ENCODE measurements around the gene RNASEH2C.
"Not testable (repeated sequence)": the region's sequence is repeated elsewhere in the genome, so short reads cannot be mapped to it uniquely, and the experiment has no call there.

RNASEH2C gene
- long read RNA-seq, donor 1, transcript RNASEH2C-201 (4 exons, 2,794 nt) = major isoform, 101 of 114 reads
- long read RNA-seq, donor 1, transcript RNASEH2C-203 (3 exons, 2,798 nt) = minor isoform, 8 of 114 reads
- long read RNA-seq, donor 1, partial matches to known transcripts = 0 of 114 reads
- long read RNA-seq, donor 1, other reads (novel, unspliced or antisense) = 0 of 114 reads
- long read RNA-seq, donor 2, transcript RNASEH2C-203 (3 exons, 2,798 nt) = minor isoform, 11 of 59 reads
- long read RNA-seq, donor 2, transcript RNASEH2C-201 (4 exons, 2,794 nt) = major isoform, 41 of 59 reads
- long read RNA-seq, donor 2, partial matches to known transcripts = 0 of 59 reads
- long read RNA-seq, donor 2, other reads (novel, unspliced or antisense) = 0 of 59 reads
- long read RNA-seq, donor 3, transcript RNASEH2C-201 (4 exons, 2,794 nt) = major isoform, 18 of 46 reads
- long read RNA-seq, donor 3, transcript RNASEH2C-209 (2 exons, 2,643 nt) = minor isoform, 5 of 46 reads
- long read RNA-seq, donor 3, partial matches to known transcripts = 19 of 46 reads
- long read RNA-seq, donor 3, other reads (novel, unspliced or antisense) = 0 of 46 reads
- long read RNA-seq, donor 4, transcript RNASEH2C-203 (3 exons, 2,798 nt) = minor isoform, 10 of 50 reads
- long read RNA-seq, donor 4, transcript RNASEH2C-201 (4 exons, 2,794 nt) = major isoform, 33 of 50 reads
- long read RNA-seq, donor 4, partial matches to known transcripts = 5 of 50 reads
- long read RNA-seq, donor 4, other reads (novel, unspliced or antisense) = 0 of 50 reads
- long read RNA-seq, donor 5, transcript RNASEH2C-201 (4 exons, 2,794 nt) = major isoform, 51 of 66 reads
- long read RNA-seq, donor 5, transcript RNASEH2C-203 (3 exons, 2,798 nt) = minor isoform, 9 of 66 reads
- long read RNA-seq, donor 5, partial matches to known transcripts = 0 of 66 reads
- long read RNA-seq, donor 5, other reads (novel, unspliced or antisense) = 0 of 66 reads
- long read RNA-seq, donor 6, transcript RNASEH2C-203 (3 exons, 2,798 nt) = minor isoform, 6 of 68 reads
- long read RNA-seq, donor 6, transcript RNASEH2C-209 (2 exons, 2,643 nt) = minor isoform, 5 of 68 reads
- long read RNA-seq, donor 6, transcript RNASEH2C-201 (4 exons, 2,794 nt) = major isoform, 55 of 68 reads
- long read RNA-seq, donor 6, partial matches to known transcripts = 0 of 68 reads
- long read RNA-seq, donor 6, other reads (novel, unspliced or antisense) = 0 of 68 reads
- long read RNA-seq, donor 7, transcript RNASEH2C-201 (4 exons, 2,794 nt) = major isoform, 67 of 84 reads
- long read RNA-seq, donor 7, transcript RNASEH2C-203 (3 exons, 2,798 nt) = minor isoform, 9 of 84 reads
- long read RNA-seq, donor 7, partial matches to known transcripts = 0 of 84 reads
- long read RNA-seq, donor 7, other reads (novel, unspliced or antisense) = 0 of 84 reads
- long read RNA-seq, donor 8, transcript RNASEH2C-201 (4 exons, 2,794 nt) = major isoform, 42 of 54 reads
- long read RNA-seq, donor 8, transcript RNASEH2C-203 (3 exons, 2,798 nt) = minor isoform, 6 of 54 reads
- long read RNA-seq, donor 8, transcript RNASEH2C-209 (2 exons, 2,643 nt) = minor isoform, 6 of 54 reads
- long read RNA-seq, donor 8, partial matches to known transcripts = 0 of 54 reads
- long read RNA-seq, donor 8, other reads (novel, unspliced or antisense) = 0 of 54 reads

DNA sequence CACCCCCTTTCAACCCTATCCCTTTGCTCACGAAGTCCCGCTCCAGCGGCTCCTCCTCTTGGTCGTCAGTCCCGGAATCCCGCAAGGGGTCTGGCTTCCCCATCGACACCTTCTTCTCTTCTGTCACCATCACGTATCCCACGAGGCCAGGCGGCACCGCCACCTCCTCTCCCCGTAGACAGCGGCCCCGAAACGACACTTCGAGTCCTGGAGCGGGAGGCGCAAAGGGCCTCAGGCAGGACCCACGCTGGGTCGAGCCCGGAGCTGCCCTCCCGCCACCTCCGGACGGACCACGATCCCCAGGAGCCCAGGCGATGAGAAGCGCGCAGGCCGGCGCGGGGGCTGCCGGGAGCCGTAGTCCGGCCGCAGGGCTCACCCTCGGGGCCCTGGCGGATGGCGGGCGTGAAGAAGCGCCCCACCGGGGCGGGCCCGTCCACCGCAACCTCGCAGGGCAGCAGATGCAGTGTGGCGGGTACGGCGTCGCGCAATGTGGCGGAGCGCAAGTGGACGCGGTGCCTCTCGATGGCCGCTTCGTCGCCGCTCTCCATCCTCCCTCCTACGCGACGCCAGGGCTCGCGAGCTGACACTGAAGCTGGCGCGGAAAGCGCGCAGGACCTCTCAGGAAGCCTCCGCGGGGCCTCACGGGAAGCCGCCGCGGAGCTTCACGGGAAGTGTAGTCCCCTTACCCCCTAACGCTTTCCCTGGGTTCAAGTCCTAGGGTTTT is at the start of gene RNASEH2C:
RNASEH2C (minus strand) TSS at position 588 of the 724 bp plus-strand sequence; CDS start at position 548, 40 bp downstream.
- peak; percentile 97 for DNase-seq

DNA sequence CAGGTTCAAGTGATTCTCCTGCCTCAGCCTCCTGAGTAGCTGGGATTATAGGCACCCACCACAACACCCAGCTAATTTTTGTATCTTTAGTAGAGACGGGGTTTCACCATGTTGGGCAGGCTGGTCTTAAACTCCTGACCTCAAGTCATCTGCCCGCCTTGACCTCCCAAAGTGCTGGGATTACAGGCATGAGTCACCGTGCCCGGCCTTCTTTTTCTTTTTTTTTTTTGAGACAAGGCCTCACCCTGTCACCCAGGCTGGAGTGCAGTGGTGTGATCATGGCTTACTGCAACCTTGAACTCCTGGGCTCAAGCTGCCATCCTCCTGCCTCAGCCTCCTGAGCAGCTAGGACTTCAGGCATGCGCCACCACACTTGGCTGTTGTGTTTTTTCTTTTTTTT is 47.2 kb upstream of the RNASEH2C start:
- DNase-seq = not testable (repeated sequence)

DNA sequence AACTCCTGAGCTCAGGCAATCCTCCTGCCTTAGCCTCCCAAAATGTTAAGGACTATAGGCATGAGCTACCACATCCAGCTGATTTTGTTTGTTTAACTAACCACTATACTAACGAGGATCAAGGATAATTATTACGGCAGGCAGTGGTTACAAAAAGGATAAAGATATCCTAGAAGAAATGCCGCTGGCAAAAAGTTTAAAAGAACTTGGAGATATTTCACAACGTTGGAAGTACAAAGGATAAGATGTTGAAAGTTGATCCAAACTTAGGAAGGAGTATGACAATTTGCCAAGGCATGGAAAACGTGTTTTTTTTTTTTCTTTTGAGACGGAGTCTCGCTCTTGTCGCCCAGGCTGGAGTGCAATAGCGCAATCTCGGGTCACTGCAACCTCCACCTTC is 46.8 kb upstream of the RNASEH2C start:
- no peak for DNase-seq

DNA sequence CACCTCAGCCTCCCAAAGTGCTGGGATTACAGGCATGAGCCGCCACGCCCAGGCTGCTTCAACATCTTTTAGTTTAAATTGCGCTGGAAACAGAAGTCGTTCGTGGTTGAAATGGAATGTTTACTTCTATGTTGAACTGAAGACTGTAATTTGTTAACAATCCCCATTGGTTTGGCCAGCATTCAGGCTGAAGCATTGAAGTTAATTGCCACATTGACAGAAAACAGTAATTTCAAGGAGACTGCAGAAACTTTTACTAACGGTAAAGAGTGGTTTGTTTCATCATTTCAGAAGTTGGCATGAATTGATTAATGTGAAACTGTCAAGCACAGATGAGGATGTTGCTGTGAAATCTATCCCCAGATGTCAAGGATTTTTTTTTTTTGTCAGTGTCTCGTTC is 45.9 kb upstream of the RNASEH2C start:
- DNase-seq = no peak

- DNase-seq = peak; percentile 28
Observed at GRCh38 chr11:65764434-65764833, 43.8 kb upstream of the RNASEH2C start.

DNA sequence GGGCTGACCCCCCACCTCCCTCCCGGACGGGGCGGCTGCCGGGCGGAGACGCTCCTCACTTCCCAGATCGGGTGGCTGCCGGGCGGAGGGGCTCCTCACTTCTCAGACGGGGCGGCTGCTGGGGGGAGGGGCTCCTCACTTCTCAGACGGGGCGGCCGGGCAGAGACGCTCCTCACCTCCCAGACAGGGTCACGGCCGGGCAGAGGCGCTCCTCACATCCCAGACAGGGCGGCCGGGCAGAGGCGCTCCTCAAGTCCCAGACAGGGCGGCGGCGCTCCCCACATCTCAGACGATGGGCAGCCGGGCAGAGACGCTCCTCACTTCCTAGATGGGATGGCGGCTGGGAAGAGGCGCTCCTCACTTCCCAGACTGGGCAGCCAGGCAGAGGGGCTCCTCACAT is 42.2 kb upstream of the RNASEH2C start:
- DNase-seq = not testable (repeated sequence)

GRCh38 chr11:65762169-65762568 is 41.6 kb upstream of the RNASEH2C start:
- DNase-seq = not testable (repeated sequence)

DNA sequence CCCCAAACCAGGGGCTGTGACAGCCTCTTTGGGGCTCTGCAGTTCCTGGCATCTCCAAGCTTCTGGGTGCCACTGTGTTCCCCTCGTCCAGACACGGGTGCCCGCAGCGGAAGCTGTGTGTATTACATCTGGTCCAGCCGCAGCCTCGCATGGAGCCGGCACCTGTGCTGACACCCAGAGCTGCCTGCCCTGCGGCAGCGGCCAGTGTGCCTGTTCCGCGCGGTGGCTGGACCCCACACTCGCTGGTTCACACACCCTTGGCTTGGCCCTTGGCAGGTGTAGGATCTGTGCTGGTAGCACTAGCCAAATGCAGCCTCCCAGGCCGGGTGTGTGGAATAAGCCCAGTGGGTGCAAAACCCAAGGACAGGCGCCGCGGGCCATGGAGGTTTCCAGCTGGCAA is 24.5 kb upstream of the RNASEH2C start:
- DNase-seq = no peak

DNA sequence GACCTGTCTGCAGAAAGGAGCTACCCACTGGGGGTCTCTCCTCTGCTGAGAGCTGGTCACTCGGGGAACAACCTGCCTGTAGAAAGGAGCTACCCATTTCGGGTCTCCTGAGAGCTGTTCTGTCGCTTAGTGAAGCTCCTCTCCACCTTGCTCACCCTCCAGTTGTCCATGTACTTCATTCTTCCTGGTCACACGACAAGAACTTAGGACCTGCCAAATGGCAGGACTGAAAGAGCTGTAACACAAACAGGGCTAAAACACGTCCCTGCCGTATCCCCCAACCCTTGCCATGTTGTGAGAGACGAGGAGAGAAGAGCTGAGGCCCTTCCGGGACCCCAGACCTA is 24.1 kb upstream of the RNASEH2C start:
- DNase-seq = no peak

GRCh38 chr11:65744026-65744698 is 23.6 kb upstream of the RNASEH2C start:
- no peak for DNase-seq

DNA sequence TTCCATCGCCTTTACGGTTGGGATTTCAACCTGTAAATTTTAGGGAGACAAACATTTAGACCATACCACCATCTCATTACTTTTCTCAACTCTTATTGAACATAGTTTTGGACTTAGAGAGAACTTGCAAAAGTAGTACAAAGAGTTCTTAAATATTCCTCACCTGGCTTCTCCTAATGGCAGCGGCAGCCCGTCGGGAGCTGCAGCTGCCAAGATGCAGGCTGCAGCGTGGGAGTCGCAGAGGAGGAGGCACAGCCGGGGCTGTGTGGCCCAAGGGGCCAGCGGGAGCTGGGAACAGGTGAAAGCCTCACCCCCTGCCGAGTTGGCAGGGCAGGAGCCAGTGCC is 23.1 kb upstream of the RNASEH2C start:
- DNase-seq = no peak

DNA sequence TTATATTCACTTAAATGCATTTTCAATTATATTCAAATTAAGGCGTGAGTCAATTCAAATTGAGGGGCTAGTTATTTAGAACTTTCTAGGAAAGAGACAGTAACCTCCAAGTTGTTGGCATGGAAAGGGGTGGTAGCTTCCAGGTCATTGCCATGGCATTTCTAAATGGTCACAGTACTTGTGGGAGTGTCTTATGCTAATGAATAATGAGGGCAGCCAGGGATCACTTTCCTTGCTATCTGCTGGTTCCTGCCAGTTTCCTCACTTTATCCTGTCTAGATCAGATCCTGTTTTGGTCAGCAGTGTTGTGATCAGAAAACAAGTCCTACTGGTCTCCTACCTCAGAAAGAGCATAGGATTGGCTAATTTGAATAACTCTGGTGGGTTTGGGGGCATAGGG is 21.8 kb upstream of the RNASEH2C start:
- no peak for DNase-seq

GRCh38 chr11:65741185-65741584 is 20.6 kb upstream of the RNASEH2C start:
- no peak for DNase-seq

DNA sequence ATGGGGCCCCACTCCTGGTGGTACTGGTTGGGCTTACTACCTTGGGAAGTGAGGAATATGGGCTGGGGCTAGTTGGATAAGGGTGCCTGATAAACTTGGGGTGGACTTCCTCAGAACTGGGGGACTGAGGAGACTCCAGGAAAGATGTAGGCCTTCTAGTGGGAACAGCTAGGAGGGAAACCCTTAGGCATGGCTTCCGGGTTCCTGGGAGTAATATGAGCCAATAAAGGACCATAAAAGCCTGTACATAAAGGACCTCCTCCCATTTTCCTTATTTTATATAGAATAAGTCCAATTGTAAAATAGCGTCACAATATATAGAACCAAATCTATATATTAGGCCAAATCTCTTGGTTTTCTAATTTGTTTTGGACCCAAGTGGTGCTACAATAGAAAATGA is 18.4 kb upstream of the RNASEH2C start:
- no peak for DNase-seq

DNA sequence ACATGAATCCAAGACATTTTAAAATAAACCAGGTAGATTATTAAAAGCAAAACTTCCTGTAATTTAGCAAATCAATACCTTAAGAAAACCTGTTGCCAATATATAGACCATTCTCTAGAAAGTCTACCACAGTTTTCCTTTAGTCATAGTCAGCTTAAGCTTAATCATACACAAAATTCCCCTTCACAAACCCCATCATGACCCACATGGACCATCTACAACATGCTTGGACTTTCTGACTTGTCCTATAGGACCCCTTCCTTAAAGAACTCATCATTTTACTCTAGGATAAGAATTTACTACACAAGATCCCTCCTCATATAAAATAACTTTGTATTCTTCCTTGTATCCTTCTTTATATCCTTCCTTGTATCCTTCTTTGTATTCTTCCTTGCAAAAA is 16.2 kb upstream of the RNASEH2C start:
- no peak for DNase-seq

- not testable (repeated sequence) for DNase-seq
Observed at GRCh38 chr11:65735111-65735510, 14.5 kb upstream of the RNASEH2C start.

DNA sequence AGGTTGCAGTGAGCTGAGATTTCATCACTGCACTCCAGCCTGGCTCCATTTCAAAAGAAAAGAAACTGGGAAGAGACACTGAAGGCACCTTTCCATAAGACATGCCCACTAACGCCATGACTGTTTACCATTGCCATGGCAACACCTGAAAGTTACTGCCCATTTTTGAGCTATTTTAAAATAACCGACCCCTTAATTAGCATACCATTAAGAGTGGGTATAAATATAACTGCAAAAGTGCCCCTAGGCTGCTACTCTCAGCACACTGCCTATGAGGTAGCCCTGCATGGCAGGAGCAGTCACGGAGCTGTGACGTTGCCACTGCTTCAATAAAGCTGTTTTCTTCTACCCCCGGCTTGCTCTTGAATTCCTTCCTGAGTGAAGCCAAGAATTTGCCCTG is 9.9 kb upstream of the RNASEH2C start:
- DNase-seq = no peak

GRCh38 chr11:65727865-65728264 is 7.3 kb upstream of the RNASEH2C start:
- no peak for DNase-seq

GRCh38 chr11:65726660-65727059 is 6.1 kb upstream of the RNASEH2C start:
- DNase-seq = no peak

GRCh38 chr11:65722261-65722660 is 1.7 kb upstream of the RNASEH2C start:
- no peak for DNase-seq

DNA sequence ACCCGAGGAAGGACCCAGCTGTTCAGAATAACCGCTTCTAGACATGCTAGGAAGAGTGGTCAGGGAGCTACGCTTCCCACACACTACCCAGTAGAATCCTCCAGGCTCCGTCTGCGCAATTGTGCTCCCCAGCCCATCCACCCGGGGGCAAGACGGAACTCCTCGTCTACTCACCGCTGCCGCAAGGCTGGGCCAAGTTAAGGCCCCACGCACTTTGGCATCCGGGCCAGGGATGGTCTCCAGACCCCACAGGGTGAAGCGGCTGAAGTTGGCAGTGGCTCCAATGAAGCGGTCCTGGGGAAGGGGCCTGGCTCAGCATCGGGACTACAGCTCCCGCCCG is 757 bp downstream of the RNASEH2C start:
- DNase-seq = no peak

All from right kidney (tissue), 9 donors.